Panc1 (cell line): ENCODE results near the gene LRMDA. TPM values are rescaled to one million over a fixed set of nuclear protein-coding genes. Genes with fewer than 3 reads are reported as not detected.

ENCODE experiments used
- ATAC-seq: fragments of 200-7000 bp; cut with Tn5 transposase; 2 replicates; pipeline ENCODE4 v1.9.1; 2020; ENCODE audit warnings: mild to moderate bottlenecking, moderate library complexity
- BruUV-seq: library from RNA; stranded (reverse); fragments of 400-500 nt; replicated peaks from 2 replicates; lab custom pipeline; 2021; lab: Mats Ljungman, UMichigan
- CTCF ChIA-PET: fragments of 300-600 bp; sonication (Branson Sonifier 250); formaldehyde crosslinking; loops from one replicate; lab custom pipeline; 2022; ENCODE audit warnings: antibody characterized with exemption; lab: Charles Lee
- POLR2A ChIA-PET: fragments of 300-600 bp; sonication (Branson Sonifier 250); formaldehyde crosslinking; loops from one replicate; lab custom pipeline; 2022; ENCODE audit warnings: antibody characterized with exemption; lab: Charles Lee
- DNase-seq: peaks from one replicate; pipeline ENCODE4 v3.0.0-alpha.2; 2010; ENCODE audit warnings: low read depth, low spot score
- H3K27ac ChIP-seq: 2 replicates; pipeline ENCODE4 v1.5.1; 2011; ENCODE audit warnings: mild to moderate bottlenecking, low read length, inconsistent platforms
- H3K27me3 ChIP-seq: fragments of 200-500 bp; sonication (Bioruptor generic); 2 replicates; pipeline ENCODE4 v1.6.0; 2014; ENCODE audit warnings: low read length, inconsistent platforms; ENCODE audit not compliant: control insufficient read depth, insufficient read depth
- H3K36me3 ChIP-seq: fragments of 200-500 bp; sonication (Bioruptor generic); 2 replicates; pipeline ENCODE4 v1.5.1; 2014; ENCODE audit warnings: inconsistent platforms, mild to moderate bottlenecking, low read length, moderate library complexity; ENCODE audit not compliant: control insufficient read depth, insufficient read depth
- H3K4me1 ChIP-seq: 2 replicates; pipeline ENCODE4 v1.5.1; 2011; ENCODE audit warnings: inconsistent platforms, mild to moderate bottlenecking, low read length, moderate library complexity; ENCODE audit not compliant: control insufficient read depth, insufficient read depth
- H3K4me3 ChIP-seq, 2 experiments: 2 replicates each; pipeline ENCODE4 v1.5.1; 2011 to 2012; ENCODE audit warnings: low read depth in 2 of 2, low read length in 2 of 2, mild to moderate bottlenecking in 2 of 2, inconsistent platforms in 1 of 2, moderate library complexity in 1 of 2
- H3K9me3 ChIP-seq: fragments of 200-500 bp; sonication (Bioruptor generic); 2 replicates; pipeline ENCODE4 v1.5.1; 2014; ENCODE audit warnings: low read depth, mild to moderate bottlenecking, inconsistent platforms, low read length, moderate library complexity; ENCODE audit not compliant: control insufficient read depth, insufficient read depth
- POLR2AphosphoS5 ChIP-seq: IDR thresholded peaks from 2 replicates; pipeline ENCODE4 v1.6.1; 2012; ENCODE audit warnings: mild to moderate bottlenecking, low read depth, low read length, moderate library complexity
- SIN3A ChIP-seq: IDR thresholded peaks from 2 replicates; pipeline ENCODE4 v1.6.1; 2012; ENCODE audit warnings: low read depth, mild to moderate bottlenecking, low read length, moderate library complexity, borderline replicate concordance; ENCODE audit not compliant: insufficient read depth
- TCF7L2 ChIP-seq: IDR thresholded peaks from 2 replicates; pipeline ENCODE4 v1.6.1; 2011; ENCODE audit warnings: mild to moderate bottlenecking, low read depth, low read length, inconsistent platforms
- in situ Hi-C: cut with HindIII; loops from 2 replicates; pipeline ENCODE4 v1.10.0; 2016; ENCODE audit warnings: low sequenced_read_pairs, low pct_unique_long_range_greater_than_20kb
- intact Hi-C: fragments of 100-400 bp; cut with micrococcal nuclease; formaldehyde crosslinking; loops from one replicate; pipeline ENCODE4 v1.10.0; 2022; ENCODE audit not compliant: unreplicated experiment
- total RNA-seq: library from RNA; stranded (reverse); gene quantifications from one replicate; pipeline ENCODE4 v1.2.1, GENCODE V29; 2021; ENCODE audit not compliant: unreplicated experiment
- TF ChIP-seq, protein P1 (sequence below): fragments of 450-650 bp; IDR thresholded peaks from 2 replicates; pipeline ENCODE4 v1.5.1; 2017; ENCODE audit warnings: mild to moderate bottlenecking
- TF ChIP-seq, protein P2 (sequence below), 2 experiments: IDR thresholded peaks; 2 replicates each; pipeline ENCODE4 v1.6.1; 2011 to 2012; ENCODE audit warnings: low read depth in 2 of 2, control low read depth in 1 of 2, low read length in 1 of 2, mild to moderate bottlenecking in 1 of 2, moderate library complexity in 1 of 2; ENCODE audit not compliant: insufficient read depth in 1 of 2

LRMDA gene
- total RNA-seq, 1 experiment from 2014 or later, result 1.2 TPM

DNA sequence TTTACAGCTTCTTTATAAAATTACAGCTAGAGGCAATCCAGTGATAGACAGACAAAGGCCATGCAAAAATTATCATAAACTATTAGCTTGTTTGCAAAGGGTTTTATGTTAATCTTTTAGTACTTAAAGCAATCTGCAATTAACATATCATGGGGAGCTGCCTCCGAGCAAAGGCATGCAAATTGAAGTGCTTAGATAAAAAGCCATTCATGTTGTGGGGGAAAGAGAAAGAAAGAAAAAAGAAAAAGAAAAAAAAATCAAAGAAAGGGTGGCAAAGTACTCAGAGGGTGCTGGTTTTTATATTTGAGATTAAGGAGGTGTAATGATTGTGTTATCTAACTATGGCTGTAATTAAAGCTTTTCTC is 799.5 kb downstream of the LRMDA start:
- ATAC-seq, result no peak
- DNase-seq, result no peak
- no peak for TF ChIP-seq TCF7L2
- TF ChIP-seq, protein P1, sequence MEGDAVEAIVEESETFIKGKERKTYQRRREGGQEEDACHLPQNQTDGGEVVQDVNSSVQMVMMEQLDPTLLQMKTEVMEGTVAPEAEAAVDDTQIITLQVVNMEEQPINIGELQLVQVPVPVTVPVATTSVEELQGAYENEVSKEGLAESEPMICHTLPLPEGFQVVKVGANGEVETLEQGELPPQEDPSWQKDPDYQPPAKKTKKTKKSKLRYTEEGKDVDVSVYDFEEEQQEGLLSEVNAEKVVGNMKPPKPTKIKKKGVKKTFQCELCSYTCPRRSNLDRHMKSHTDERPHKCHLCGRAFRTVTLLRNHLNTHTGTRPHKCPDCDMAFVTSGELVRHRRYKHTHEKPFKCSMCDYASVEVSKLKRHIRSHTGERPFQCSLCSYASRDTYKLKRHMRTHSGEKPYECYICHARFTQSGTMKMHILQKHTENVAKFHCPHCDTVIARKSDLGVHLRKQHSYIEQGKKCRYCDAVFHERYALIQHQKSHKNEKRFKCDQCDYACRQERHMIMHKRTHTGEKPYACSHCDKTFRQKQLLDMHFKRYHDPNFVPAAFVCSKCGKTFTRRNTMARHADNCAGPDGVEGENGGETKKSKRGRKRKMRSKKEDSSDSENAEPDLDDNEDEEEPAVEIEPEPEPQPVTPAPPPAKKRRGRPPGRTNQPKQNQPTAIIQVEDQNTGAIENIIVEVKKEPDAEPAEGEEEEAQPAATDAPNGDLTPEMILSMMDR, result no peak
- no peak for TF ChIP-seq POLR2AphosphoS5
- no peak for TF ChIP-seq SIN3A
- TF ChIP-seq, protein P2, sequence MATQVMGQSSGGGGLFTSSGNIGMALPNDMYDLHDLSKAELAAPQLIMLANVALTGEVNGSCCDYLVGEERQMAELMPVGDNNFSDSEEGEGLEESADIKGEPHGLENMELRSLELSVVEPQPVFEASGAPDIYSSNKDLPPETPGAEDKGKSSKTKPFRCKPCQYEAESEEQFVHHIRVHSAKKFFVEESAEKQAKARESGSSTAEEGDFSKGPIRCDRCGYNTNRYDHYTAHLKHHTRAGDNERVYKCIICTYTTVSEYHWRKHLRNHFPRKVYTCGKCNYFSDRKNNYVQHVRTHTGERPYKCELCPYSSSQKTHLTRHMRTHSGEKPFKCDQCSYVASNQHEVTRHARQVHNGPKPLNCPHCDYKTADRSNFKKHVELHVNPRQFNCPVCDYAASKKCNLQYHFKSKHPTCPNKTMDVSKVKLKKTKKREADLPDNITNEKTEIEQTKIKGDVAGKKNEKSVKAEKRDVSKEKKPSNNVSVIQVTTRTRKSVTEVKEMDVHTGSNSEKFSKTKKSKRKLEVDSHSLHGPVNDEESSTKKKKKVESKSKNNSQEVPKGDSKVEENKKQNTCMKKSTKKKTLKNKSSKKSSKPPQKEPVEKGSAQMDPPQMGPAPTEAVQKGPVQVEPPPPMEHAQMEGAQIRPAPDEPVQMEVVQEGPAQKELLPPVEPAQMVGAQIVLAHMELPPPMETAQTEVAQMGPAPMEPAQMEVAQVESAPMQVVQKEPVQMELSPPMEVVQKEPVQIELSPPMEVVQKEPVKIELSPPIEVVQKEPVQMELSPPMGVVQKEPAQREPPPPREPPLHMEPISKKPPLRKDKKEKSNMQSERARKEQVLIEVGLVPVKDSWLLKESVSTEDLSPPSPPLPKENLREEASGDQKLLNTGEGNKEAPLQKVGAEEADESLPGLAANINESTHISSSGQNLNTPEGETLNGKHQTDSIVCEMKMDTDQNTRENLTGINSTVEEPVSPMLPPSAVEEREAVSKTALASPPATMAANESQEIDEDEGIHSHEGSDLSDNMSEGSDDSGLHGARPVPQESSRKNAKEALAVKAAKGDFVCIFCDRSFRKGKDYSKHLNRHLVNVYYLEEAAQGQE (IDR thresholded peaks at IDR 0.05; ENCODE audit: insufficient read depth in 1 of 2, low read depth in 2 of 2, low read length in 1 of 2), result no peak
- Histone ChIP-seq H3K36me3 (no peaks in the 10 kb centered on the region), H3K27ac (no peak overlapping the region), H3K4me1 (no peaks in the 10 kb centered on the region), H3K4me3 (no peak overlapping the region), H3K9me3 (no peaks in the 10 kb centered on the region), H3K27me3 (no peaks in the 10 kb centered on the region; the same call in 1 of the 2 replicates)
- intact Hi-C loops, result no loop called here
- BruUV-seq, result no TSS peak
- ChIA-PET CTCF (interaction anchor here (0.6 kb wide), 1 partner anchor 305 kb away, joined by 4 read pairs; no protein-coding TSS in a partner anchor), POLR2A (no interaction called here)
- in situ Hi-C loops, result no loop called here

DNA sequence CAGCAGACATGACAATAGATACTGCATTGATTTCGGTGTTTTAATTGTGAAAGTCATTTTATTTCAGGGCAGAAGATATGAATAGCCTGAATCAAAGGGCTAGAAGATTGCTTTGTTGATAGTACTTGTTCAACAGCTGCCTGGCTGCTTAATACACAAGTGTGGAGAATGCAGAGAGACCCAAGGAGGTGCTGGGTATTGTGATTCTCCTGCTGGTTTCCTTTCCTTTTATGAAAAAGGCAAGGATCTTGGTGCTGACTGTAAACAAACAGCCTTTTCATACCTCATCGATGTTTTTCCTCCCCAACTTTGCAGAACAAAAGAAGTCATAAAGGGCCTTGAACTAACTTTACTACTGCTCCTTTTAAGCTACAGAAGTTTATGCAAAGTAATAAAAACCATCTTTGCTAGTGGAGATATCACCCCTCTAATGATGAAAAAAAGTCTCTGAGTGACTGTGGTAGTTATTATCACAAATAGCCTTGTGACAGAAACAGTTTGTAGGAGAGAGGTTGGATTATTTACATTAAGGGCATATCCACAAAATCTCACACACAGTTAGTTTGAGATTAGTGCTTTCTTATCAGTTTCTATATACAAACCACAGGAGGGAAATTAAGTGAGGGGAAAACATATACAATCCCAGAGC is 800.0 kb downstream of the LRMDA start:
- BruUV-seq, result no TSS peak
- ATAC-seq, result no peak
- intact Hi-C loops (no loop called here), in situ Hi-C loops (no loop called here)
- Histone ChIP-seq H3K36me3 (no peaks in the 10 kb centered on the region), H3K9me3 (no peaks in the 10 kb centered on the region), H3K4me1 (no peaks in the 10 kb centered on the region), H3K27ac (no peak overlapping the region), H3K27me3 (no peaks in the 10 kb centered on the region; the same call in 1 of the 2 replicates), H3K4me3 (no peak overlapping the region)
- ChIA-PET CTCF (interaction anchor here (0.6 kb wide), 1 partner anchor 306 kb away, joined by 4 read pairs; no protein-coding TSS in a partner anchor), POLR2A (no interaction called here)
- no peak for DNase-seq
- TF ChIP-seq, protein P1, result no peak
- TF ChIP-seq TCF7L2 (no peak), SIN3A (no peak), POLR2AphosphoS5 (no peak)
- TF ChIP-seq, protein P2 (IDR thresholded peaks at IDR 0.05; ENCODE audit: insufficient read depth in 1 of 2, low read depth in 2 of 2, low read length in 1 of 2), result no peak
